Karpas-422 (cell line): ENCODE results near the gene ALDH8A1. TPM values are rescaled to one million over a fixed set of nuclear protein-coding genes. Genes with fewer than 3 reads are reported as not detected.

Source experiments
- DNase-seq: peaks from one replicate; pipeline ENCODE4 v3.0.0-alpha.2; 2015
- H2AFZ ChIP-seq: fragments of 200-600 bp; sonication (generic); 2 replicates; pipeline ENCODE4 v1.6.1; 2014; ENCODE audit warnings: antibody characterized with exemption, low read length, mixed read lengths
- H3K27ac ChIP-seq: fragments of 200-600 bp; sonication (generic); 2 replicates; pipeline ENCODE4 v1.5.1; 2014; ENCODE audit warnings: mild to moderate bottlenecking, low read length, moderate library complexity
- H3K27me3 ChIP-seq: fragments of 200-600 bp; sonication (generic); 2 replicates; pipeline ENCODE4 v1.6.1; 2014; ENCODE audit warnings: low read length, mixed read lengths
- H3K36me3 ChIP-seq: fragments of 200-600 bp; sonication (generic); 2 replicates; pipeline ENCODE4 v1.6.1; 2014; ENCODE audit warnings: low read length, mixed read lengths; ENCODE audit not compliant: insufficient read depth
- H3K4me1 ChIP-seq: fragments of 200-600 bp; sonication (generic); 2 replicates; pipeline ENCODE4 v1.6.1; 2014; ENCODE audit warnings: mild to moderate bottlenecking, low read length, mixed read lengths
- H3K4me2 ChIP-seq: fragments of 200-600 bp; sonication (generic); 2 replicates; pipeline ENCODE4 v1.6.1; 2014; ENCODE audit warnings: low read length, low read depth, mild to moderate bottlenecking; ENCODE audit not compliant: poor library complexity, severe bottlenecking
- H3K4me3 ChIP-seq: fragments of 200-600 bp; sonication (generic); 2 replicates; pipeline ENCODE4 v1.5.1; 2014; ENCODE audit warnings: mild to moderate bottlenecking, antibody characterized with exemption, low read length, mixed read lengths
- H3K79me2 ChIP-seq: fragments of 200-600 bp; sonication (generic); 2 replicates; pipeline ENCODE4 v1.6.1; 2014; ENCODE audit warnings: mild to moderate bottlenecking, low read length, mixed read lengths
- H3K9ac ChIP-seq: fragments of 200-600 bp; sonication (generic); 2 replicates; pipeline ENCODE4 v1.6.0; 2014; ENCODE audit warnings: low read length
- H3K9me2 ChIP-seq: fragments of 200-600 bp; sonication (generic), shearing (Covaris generic); replicated peaks from 2 replicates; pipeline ENCODE4 v1.6.0; 2014; ENCODE audit warnings: mild to moderate bottlenecking, low read length, moderate library complexity; ENCODE audit not compliant: insufficient read depth
- H3K9me3 ChIP-seq: fragments of 300-700, 200-600 bp; sonication (generic); 2 replicates; pipeline ENCODE4 v1.6.1; 2014; ENCODE audit warnings: low read length, mixed read lengths
- H4K20me1 ChIP-seq: fragments of 200-600 bp; sonication (generic); 2 replicates; pipeline ENCODE4 v1.6.1; 2014; ENCODE audit warnings: mild to moderate bottlenecking, antibody characterized with exemption, low read length, low read depth; ENCODE audit not compliant: insufficient read depth
- total RNA-seq: library from RNA; depleted of rRNA; stranded (reverse); fragments of >200 nt; shearing (Covaris generic); gene quantifications from 2 replicates; pipeline ENCODE4 v1.2.3, GENCODE V29; 2014; ENCODE audit warnings: low replicate concordance; rRNA removed

ALDH8A1 gene
- total RNA-seq, 1 experiment from 2014 or later: not detected

GRCh38 chr6:134870677-134871498 lies 79.0 kb downstream of the ALDH8A1 start:
- no peak overlapping the region for H3K4me3 ChIP-seq

GRCh38 chr6:134868812-134869211 lies 81.1 kb downstream of the ALDH8A1 start:
- Histone ChIP-seq H3K27ac (no peak overlapping the region), H3K4me2 (no peak overlapping the region), H3K79me2 (no peaks in the 10 kb centered on the region), H3K4me3 (no peak overlapping the region), H2AFZ (no peak overlapping the region), H3K9ac (no peak overlapping the region), H4K20me1 (no peaks in the 10 kb centered on the region), H3K27me3 (no peaks in the 10 kb centered on the region), H3K4me1 (peaks cover 5% of the 10 kb centered on the region), H3K9me2 (no peaks in the 10 kb centered on the region), H3K9me3 (no peaks in the 10 kb centered on the region), H3K36me3 (no peaks in the 10 kb centered on the region)
- DNase-seq: no peak

More at GRCh38 chr6:134870677-134871498, 79.0 kb downstream of the ALDH8A1 start:
- no peaks in the 10 kb centered on the region for H3K9me2 ChIP-seq
- H3K36me3 ChIP-seq: no peaks in the 10 kb centered on the region
- H2AFZ ChIP-seq: no peak overlapping the region
- no peaks in the 10 kb centered on the region for H4K20me1 ChIP-seq
- H3K9me3 ChIP-seq: no peaks in the 10 kb centered on the region; the same call in 1 of the 2 replicates
- H3K27me3 ChIP-seq: no peaks in the 10 kb centered on the region
- H3K27ac ChIP-seq: no peak overlapping the region
- peaks cover 7% of the 10 kb centered on the region for H3K4me1 ChIP-seq
- H3K79me2 ChIP-seq: no peaks in the 10 kb centered on the region
- no peak for DNase-seq
- no peak overlapping the region for H3K4me2 ChIP-seq
- no peak overlapping the region for H3K9ac ChIP-seq

Other genes starting within 250 kb of the ALDH8A1 start
- 63.6 and 69.6 TPM in 2 replicates for gene HBS1L, start 104.7 kb upstream of the ALDH8A1 start, total RNA-seq
- gene MYB, start 231.2 kb upstream of the ALDH8A1 start, total RNA-seq: 5.3 and 11.8 TPM in 2 replicates